ENCODE results near the gene SMIM44. TPM values are rescaled to one million over a fixed set of nuclear protein-coding genes. Genes with fewer than 3 reads are reported as not detected.
A peak's percentile ranks its signal among the peaks of the same experiment; 100 is the strongest.
"Not testable (repeated sequence)": the region's sequence is repeated elsewhere in the genome, so short reads cannot be mapped to it uniquely, and the experiment has no call there.

The SMIM44 gene
- total RNA-seq, 2 experiments from 2014 or later: not detected

DNA sequence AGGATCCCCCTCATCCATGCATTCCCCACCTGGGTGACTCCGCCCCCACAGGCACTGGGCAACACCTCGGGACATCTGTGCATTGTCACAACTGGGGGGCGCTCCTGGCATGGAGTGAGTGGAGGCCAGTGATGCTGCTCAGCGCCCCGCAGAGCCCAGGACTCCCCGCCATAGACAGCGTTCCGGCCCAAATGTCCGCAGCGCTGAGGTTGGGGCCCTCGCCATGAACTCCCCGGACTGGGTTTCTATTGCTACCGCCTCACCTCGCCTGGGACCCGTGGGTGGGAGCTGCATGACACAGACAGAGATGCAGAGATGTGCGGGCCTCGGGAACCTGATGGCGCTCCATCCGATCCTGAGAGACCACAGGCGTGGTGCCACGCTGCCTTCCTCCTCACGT, 27.5 kb upstream of the SMIM44 start:
- Mint-ChIP-seq H3K27ac (no peak overlapping the region), H3K9me3 (no peaks in the 10 kb centered on the region), H3K4me3 (no peak overlapping the region), H3K36me3 (peaks cover 16% of the 10 kb centered on the region), H3K27me3 (no peaks in the 10 kb centered on the region), H3K4me1 (peaks cover 39% of the 10 kb centered on the region)
- no peak for DNase-seq

- Mint-ChIP-seq H3K4me3 (peak overlapping the region; percentile 56), H3K9me3 (no peaks in the 10 kb centered on the region), H3K4me1 (peaks cover 42% of the 10 kb centered on the region), H3K27ac (peak overlapping the region; percentile 55), H3K36me3 (peaks cover 16% of the 10 kb centered on the region), H3K27me3 (no peaks in the 10 kb centered on the region)
- DNase-seq: peak; percentile 32
Observed at GRCh38 chr19:3509566-3509989, 26.3 kb upstream of the SMIM44 start.

DNA sequence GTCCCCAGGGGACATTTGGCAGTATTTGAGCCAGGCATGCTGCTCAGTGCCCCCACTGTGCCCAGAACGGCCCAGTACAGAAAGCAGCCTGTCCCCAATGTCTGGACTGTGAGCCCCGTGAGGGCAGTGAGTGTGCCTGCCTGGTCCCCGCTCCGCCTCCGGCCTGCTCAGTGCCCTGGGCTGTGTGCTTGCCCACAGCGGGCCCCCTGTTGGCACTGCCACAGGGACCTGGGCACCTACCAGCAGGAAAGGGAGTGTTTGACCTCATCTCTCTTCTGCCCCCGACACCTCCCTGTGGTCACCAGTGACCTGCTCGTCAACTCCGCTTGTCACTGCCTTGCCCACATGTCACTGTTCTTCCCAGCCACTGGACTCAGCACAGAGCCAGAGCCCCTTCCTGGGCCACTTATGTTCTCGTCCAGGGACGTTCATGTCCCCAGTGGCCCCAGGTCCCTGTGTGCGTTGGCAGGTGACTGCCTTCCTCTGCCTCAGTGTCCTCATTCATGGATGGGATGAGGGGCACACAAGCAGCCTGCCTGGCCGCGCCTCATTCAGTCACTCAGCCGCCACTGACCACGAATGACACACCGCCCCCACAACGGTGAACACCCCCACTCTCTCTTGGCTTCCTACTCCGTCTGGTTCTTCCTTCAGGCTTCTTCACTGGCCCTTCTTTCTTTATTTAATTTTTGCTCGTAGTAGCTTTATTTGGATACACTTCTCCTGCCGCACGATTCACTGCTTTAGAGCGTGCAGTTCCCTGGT, 25.7 kb upstream of the SMIM44 start:
- H3K4me3 Mint-ChIP-seq: peak overlapping the region; percentile 56
- peak overlapping the region; percentile 55 for H3K27ac Mint-ChIP-seq
- H3K36me3 Mint-ChIP-seq: peaks cover 16% of the 10 kb centered on the region
- no peaks in the 10 kb centered on the region for H3K9me3 Mint-ChIP-seq
- H3K4me1 Mint-ChIP-seq: peaks cover 43% of the 10 kb centered on the region
- H3K27me3 Mint-ChIP-seq: no peaks in the 10 kb centered on the region
- no peak for DNase-seq

- not testable (repeated sequence) for H3K9me3 Mint-ChIP-seq, H3K27me3 Mint-ChIP-seq, DNase-seq, H3K27ac Mint-ChIP-seq
- peak overlapping the region; percentile 94 for H3K4me3 Mint-ChIP-seq
- peaks cover 43% of the 10 kb centered on the region for H3K4me1 Mint-ChIP-seq
- H3K36me3 Mint-ChIP-seq: peaks cover 16% of the 10 kb centered on the region
Observed at GRCh38 chr19:3508121-3508661, 24.9 kb upstream of the SMIM44 start.

- Mint-ChIP-seq H3K27ac (peak overlapping the region; percentile 73), H3K9me3 (no peaks in the 10 kb centered on the region), H3K4me1 (peaks cover 41% of the 10 kb centered on the region), H3K36me3 (peaks cover 16% of the 10 kb centered on the region), H3K4me3 (peak overlapping the region; percentile 94), H3K27me3 (no peaks in the 10 kb centered on the region)
- peak; percentile 26 for DNase-seq
Observed at GRCh38 chr19:3507371-3508120, 24.3 kb upstream of the SMIM44 start.

- Mint-ChIP-seq H3K9me3 (no peaks in the 10 kb centered on the region), H3K27me3 (no peaks in the 10 kb centered on the region), H3K36me3 (peaks cover 16% of the 10 kb centered on the region), H3K4me3 (peak overlapping the region; percentile 94), H3K27ac (peak overlapping the region; percentile 73), H3K4me1 (peaks cover 37% of the 10 kb centered on the region)
- DNase-seq: peak; percentile 28
Observed at GRCh38 chr19:3506384-3507340, 23.4 kb upstream of the SMIM44 start.

DNA sequence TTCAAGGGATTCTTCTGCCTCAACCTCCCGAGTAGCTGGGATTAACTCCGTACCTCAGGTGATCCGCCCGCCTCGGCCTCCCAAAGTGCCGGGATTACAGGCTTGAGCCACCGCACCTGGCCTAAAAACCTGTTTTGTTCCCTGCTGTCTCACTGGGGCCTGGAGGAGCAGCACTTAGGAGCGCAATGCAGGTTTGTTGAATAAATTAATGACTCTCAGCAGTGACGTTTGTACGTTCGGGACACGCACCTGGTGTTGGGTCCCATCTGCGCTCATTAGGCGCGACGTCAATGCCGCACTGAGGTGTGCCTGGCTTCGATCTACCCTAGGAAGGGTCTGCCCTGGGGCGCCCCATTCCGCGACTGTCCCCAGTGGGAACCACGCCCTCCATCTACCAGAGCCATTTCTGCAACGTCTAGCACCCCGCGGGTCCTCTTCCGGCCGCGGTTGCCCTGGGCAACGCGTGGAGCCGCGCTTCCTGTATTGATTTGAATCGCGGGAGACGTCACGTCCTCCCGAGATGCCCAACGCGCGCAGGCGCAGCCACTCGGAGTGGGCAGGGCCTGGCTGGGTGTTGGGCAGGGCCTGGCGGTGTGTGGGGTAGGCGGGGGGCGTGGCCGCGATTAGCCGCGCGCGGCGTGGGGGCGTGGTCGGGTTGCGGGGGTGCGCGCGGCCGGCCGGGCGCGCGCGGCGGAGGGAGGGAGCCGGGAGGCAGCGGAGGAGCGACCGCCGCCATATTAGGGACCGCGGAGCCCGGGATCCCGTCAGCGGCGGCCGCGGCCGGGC, 22.6 kb upstream of the SMIM44 start, which contains the start of gene FZR1:
TSS of gene FZR1 (plus strand) at position 714 of the 786 bp plus-strand sequence. CDS start 16,679 bp downstream, outside the sequence.
- Mint-ChIP-seq H3K4me1 (peaks cover 41% of the 10 kb centered on the region), H3K27ac (peak within 1 kb of the TSS; percentile 93), H3K36me3 (peaks cover 18% of the 10 kb centered on the region), H3K9me3 (no peaks in the 10 kb centered on the region), H3K4me3 (peak within 1 kb of the TSS; percentile 94), H3K27me3 (peaks cover 1% of the 10 kb centered on the region)
- DNase-seq: peak; percentile 100

DNA sequence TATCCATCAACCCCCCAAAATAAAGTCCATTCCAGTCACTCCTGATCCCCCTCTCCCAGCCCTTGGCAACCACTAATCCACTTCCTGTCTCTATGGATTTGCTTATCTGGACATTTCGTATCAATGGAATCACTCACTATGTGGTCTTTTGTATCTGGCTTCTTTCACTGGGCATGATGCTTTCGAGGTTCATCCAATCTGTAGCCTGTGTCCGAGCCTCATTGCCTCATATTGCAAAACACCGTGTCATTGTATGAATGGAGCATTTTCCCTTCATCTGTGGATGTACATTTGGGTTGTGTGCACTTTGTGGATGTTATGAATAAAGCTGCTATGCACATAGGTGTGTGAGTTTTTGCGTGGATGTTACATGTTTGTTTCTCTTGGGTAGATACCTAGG, 21.5 kb upstream of the SMIM44 start:
- Mint-ChIP-seq H3K27me3 (peaks cover 6% of the 10 kb centered on the region), H3K4me3 (peak overlapping the region; percentile 94), H3K36me3 (peaks cover 19% of the 10 kb centered on the region), H3K27ac (no peak overlapping the region), H3K4me1 (peaks cover 42% of the 10 kb centered on the region), H3K9me3 (no peaks in the 10 kb centered on the region)
- DNase-seq: no peak

GRCh38 chr19:3503036-3503572, 19.9 kb upstream of the SMIM44 start:
- H3K9me3 Mint-ChIP-seq: no peaks in the 10 kb centered on the region
- H3K27me3 Mint-ChIP-seq: peaks cover 6% of the 10 kb centered on the region
- H3K27ac Mint-ChIP-seq: no peak overlapping the region
- peaks cover 15% of the 10 kb centered on the region for H3K36me3 Mint-ChIP-seq
- peaks cover 40% of the 10 kb centered on the region for H3K4me1 Mint-ChIP-seq
- no peak for DNase-seq
- H3K4me3 Mint-ChIP-seq: no peak overlapping the region

- DNase-seq: no peak
- H3K27ac Mint-ChIP-seq: no peak overlapping the region
- H3K27me3 Mint-ChIP-seq: peaks cover 6% of the 10 kb centered on the region
- no peak overlapping the region for H3K4me3 Mint-ChIP-seq
- peaks cover 18% of the 10 kb centered on the region for H3K36me3 Mint-ChIP-seq
- H3K9me3 Mint-ChIP-seq: no peaks in the 10 kb centered on the region
- H3K4me1 Mint-ChIP-seq: peaks cover 36% of the 10 kb centered on the region
Observed at GRCh38 chr19:3501780-3502179, 18.5 kb upstream of the SMIM44 start.

DNA sequence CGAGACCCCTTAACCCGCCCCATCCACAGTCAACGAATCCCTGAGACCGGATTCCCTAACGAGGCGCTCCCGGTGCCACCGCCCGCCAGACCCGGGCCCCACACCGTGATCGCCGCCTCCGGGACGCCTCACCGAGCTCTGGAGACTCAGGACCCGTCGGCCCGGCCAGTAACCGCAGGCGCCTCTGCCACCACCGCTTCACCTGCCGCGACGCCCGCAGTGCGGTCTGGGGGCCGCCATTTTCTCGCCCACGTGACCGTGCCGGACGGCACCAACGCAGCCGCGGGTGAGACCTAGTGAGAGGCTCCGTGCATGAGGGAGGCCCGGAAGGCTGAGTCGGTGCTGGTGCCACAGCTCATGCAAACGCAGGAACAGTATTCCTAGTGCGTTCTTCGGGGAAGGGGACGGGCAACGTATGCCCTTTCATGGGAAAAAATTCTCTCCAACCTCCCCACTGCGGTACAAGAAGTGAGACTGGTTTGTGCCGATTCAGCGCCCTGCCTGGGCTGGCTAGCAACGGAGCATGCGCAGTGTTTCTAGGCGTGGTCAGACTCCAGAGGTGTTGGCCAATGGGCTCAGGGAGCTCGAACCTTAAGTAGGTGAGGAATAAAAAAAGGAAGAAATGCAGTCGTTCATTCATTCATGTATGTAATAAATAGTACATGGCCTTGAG, 17.3 kb upstream of the SMIM44 start, which contains the start of gene DOHH:
TSS of gene DOHH (minus strand) at position 246 of the 673 bp plus-strand sequence. CDS start 3,860 bp downstream, outside the sequence.
- H3K4me1 Mint-ChIP-seq: peaks cover 32% of the 10 kb centered on the region
- DNase-seq: peak; percentile 94
- H3K27ac Mint-ChIP-seq: peak within 1 kb of the TSS; percentile 92
- H3K9me3 Mint-ChIP-seq: no peaks in the 10 kb centered on the region
- peaks cover 6% of the 10 kb centered on the region for H3K27me3 Mint-ChIP-seq
- peaks cover 18% of the 10 kb centered on the region for H3K36me3 Mint-ChIP-seq
- H3K4me3 Mint-ChIP-seq: peak within 1 kb of the TSS; percentile 84

- no peak for DNase-seq
- H3K27ac Mint-ChIP-seq: peak overlapping the region; percentile 92
- H3K36me3 Mint-ChIP-seq: peaks cover 18% of the 10 kb centered on the region
- H3K27me3 Mint-ChIP-seq: peaks cover 6% of the 10 kb centered on the region
- H3K4me3 Mint-ChIP-seq: peak overlapping the region; percentile 84
- no peaks in the 10 kb centered on the region for H3K9me3 Mint-ChIP-seq
- H3K4me1 Mint-ChIP-seq: peaks cover 30% of the 10 kb centered on the region
Observed at GRCh38 chr19:3499738-3500428, 16.6 kb upstream of the SMIM44 start.

Data from activated naive CD8-positive, alpha-beta T cell treated with anti-CD3 and anti-CD28 coated beads for 36 hours (primary cell).